ENCODE data around the gene TBC1D8B. TPM values are rescaled to one million over a fixed set of nuclear protein-coding genes. Genes with fewer than 3 reads are reported as not detected.

TBC1D8B gene
- total and polyA plus RNA-seq, 2 experiments from 2014 or later = 9.3 to 12.1 TPM

GRCh38 chrX:106901781-106902219, 99.3 kb downstream of the TBC1D8B start:
- H3K36me3 ChIP-seq (ENCODE audit: low read depth) = no peaks in the 10 kb centered on the region
- WGBS, 2 experiments (ENCODE audit: low coverage in 1 of 2, low lambda C conversion rate in 2 of 2, missing lambda C conversion rate in 2 of 2) = 80 to 90% methylated on average over 1 to 2 of the region's 4 CpGs
- no peak overlapping the region for H3K4me3 ChIP-seq
- no peaks in the 10 kb centered on the region for H3K79me2 ChIP-seq (ENCODE audit: insufficient read depth)
- DNase-seq = no peak
- no peaks in the 10 kb centered on the region for H3K27me3 ChIP-seq (replicated peaks; ENCODE audit: insufficient read depth)
- no peak overlapping the region for H3K9ac ChIP-seq
- H2AFZ ChIP-seq = no peak overlapping the region
- in situ Hi-C loops (cut with MboI) = no loop called here
- 0 out of 2 replicates have a peak, but pooled peaks cover 8% of the 10 kb centered on the region for H3K4me1 ChIP-seq (ENCODE audit: insufficient read depth)
- no peaks in the 10 kb centered on the region for H3K9me2 ChIP-seq (ENCODE audit: insufficient read depth)
- no peaks in the 10 kb centered on the region for H3K9me3 ChIP-seq (ENCODE audit: low read depth)
- H4K20me1 ChIP-seq (ENCODE audit: insufficient read depth) = no peaks in the 10 kb centered on the region
- no peak overlapping the region for H3K27ac ChIP-seq
- H3F3A ChIP-seq (ENCODE audit: insufficient read depth) = no peaks in the 10 kb centered on the region
- TF ChIP-seq EZH2phosphoT487 (IDR thresholded peaks at IDR 0.05; ENCODE audit: insufficient read depth, low read depth) (no peak), EZH2 (IDR thresholded peaks at IDR 0.05; ENCODE audit: insufficient read depth, poor library complexity, severe bottlenecking) (no peak)
- no peak overlapping the region for H3K4me2 ChIP-seq (ENCODE audit: unreplicated experiment)

- Histone ChIP-seq H3K36me3 (ENCODE audit: low read depth) (no peaks in the 10 kb centered on the region), H4K20me1 (ENCODE audit: insufficient read depth) (no peaks in the 10 kb centered on the region), H3K4me3 (no peak overlapping the region), H3K9me2 (ENCODE audit: insufficient read depth) (no peaks in the 10 kb centered on the region), H3K9ac (no peak overlapping the region), H3F3A (ENCODE audit: insufficient read depth) (no peaks in the 10 kb centered on the region), H3K4me1 (ENCODE audit: insufficient read depth) (0 out of 2 replicates have a peak, but pooled peaks cover under 1% of the 10 kb centered on the region), H3K27ac (no peak overlapping the region), H3K27me3 (replicated peaks; ENCODE audit: insufficient read depth) (no peaks in the 10 kb centered on the region), H3K4me2 (ENCODE audit: unreplicated experiment) (no peak overlapping the region), H2AFZ (no peak overlapping the region), H3K79me2 (ENCODE audit: insufficient read depth) (no peaks in the 10 kb centered on the region), H3K9me3 (ENCODE audit: low read depth) (no peaks in the 10 kb centered on the region)
- TF ChIP-seq EZH2 (IDR thresholded peaks at IDR 0.05; ENCODE audit: insufficient read depth, poor library complexity, severe bottlenecking) (no peak), EZH2phosphoT487 (IDR thresholded peaks at IDR 0.05; ENCODE audit: insufficient read depth, low read depth) (no peak)
- WGBS, 2 experiments (ENCODE audit: low coverage in 1 of 2, low lambda C conversion rate in 2 of 2, missing lambda C conversion rate in 2 of 2) = 57 to 67% methylated on average over 2 of the region's 2 CpGs
- DNase-seq = no peak
- in situ Hi-C loops (cut with MboI) = no loop called here
Observed at GRCh38 chrX:106902684-106903083, 100.2 kb downstream of the TBC1D8B start.

DNA sequence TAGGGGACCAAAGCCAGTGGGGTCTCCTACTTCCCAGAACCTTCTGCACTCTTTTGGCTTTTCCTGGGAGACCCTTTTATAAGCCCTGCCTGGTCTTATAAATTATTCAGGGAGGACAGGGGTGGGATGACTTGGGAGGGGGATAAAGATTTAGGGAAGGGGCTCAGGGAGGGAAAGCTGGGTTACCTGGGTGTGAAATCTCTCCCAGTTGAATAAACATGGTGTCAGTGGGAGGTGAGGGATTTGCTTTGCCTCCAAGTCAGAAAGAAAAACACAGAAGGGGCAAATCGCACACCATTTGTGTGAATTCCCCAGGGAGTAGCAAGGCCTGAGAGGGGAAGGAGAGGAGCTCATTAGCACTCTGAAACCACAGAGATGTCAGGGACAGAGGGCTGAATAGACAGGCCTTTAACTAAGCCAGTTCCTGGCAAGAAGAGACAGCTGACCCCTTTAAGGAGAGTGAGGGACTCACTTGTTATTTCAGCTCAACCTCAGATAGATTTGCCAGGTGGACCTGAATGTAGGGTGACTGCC, 100.9 kb downstream of the TBC1D8B start, which contains the start of gene RIPPLY1:
Gene RIPPLY1, minus strand, starts transcription at position 51 of the 534 bp plus-strand sequence. CDS start 54 bp downstream, outside the sequence.
- no peaks in the 10 kb centered on the region for H3K27me3 ChIP-seq (replicated peaks; ENCODE audit: insufficient read depth)
- no peaks in the 10 kb centered on the region for H3K79me2 ChIP-seq (ENCODE audit: insufficient read depth)
- H2AFZ ChIP-seq = no peak within 1 kb of the TSS
- no peak within 1 kb of the TSS for H3K9ac ChIP-seq
- H3K9me3 ChIP-seq (ENCODE audit: low read depth) = no peaks in the 10 kb centered on the region
- H3K4me2 ChIP-seq (ENCODE audit: unreplicated experiment) = no peak within 1 kb of the TSS
- in situ Hi-C loops (cut with MboI) = no loop called here
- no peaks in the 10 kb centered on the region for H4K20me1 ChIP-seq (ENCODE audit: insufficient read depth)
- TF ChIP-seq EZH2phosphoT487 (IDR thresholded peaks at IDR 0.05; ENCODE audit: insufficient read depth, low read depth) (no peak), EZH2 (IDR thresholded peaks at IDR 0.05; ENCODE audit: insufficient read depth, poor library complexity, severe bottlenecking) (no peak)
- WGBS, 2 experiments (ENCODE audit: low coverage in 1 of 2, low lambda C conversion rate in 2 of 2, missing lambda C conversion rate in 2 of 2) = 82 to 100% methylated on average over 1 of the region's 1 CpG
- no peak within 1 kb of the TSS for H3K27ac ChIP-seq
- no peak within 1 kb of the TSS for H3K4me3 ChIP-seq
- no peaks in the 10 kb centered on the region for H3F3A ChIP-seq (ENCODE audit: insufficient read depth)
- H3K36me3 ChIP-seq (ENCODE audit: low read depth) = no peaks in the 10 kb centered on the region
- H3K4me1 ChIP-seq (ENCODE audit: insufficient read depth) = no peaks in the 10 kb centered on the region
- DNase-seq = no peak
- no peaks in the 10 kb centered on the region for H3K9me2 ChIP-seq (ENCODE audit: insufficient read depth)

GRCh38 chrX:106903856-106904528, 101.5 kb downstream of the TBC1D8B start:
- Histone ChIP-seq H3K27ac (no peak overlapping the region), H3K27me3 (replicated peaks; ENCODE audit: insufficient read depth) (no peaks in the 10 kb centered on the region), H3K4me3 (no peak overlapping the region), H3K9ac (no peak overlapping the region), H2AFZ (no peak overlapping the region), H3K9me2 (ENCODE audit: insufficient read depth) (no peaks in the 10 kb centered on the region), H3F3A (ENCODE audit: insufficient read depth) (no peaks in the 10 kb centered on the region), H3K79me2 (ENCODE audit: insufficient read depth) (no peaks in the 10 kb centered on the region), H3K4me1 (ENCODE audit: insufficient read depth) (no peaks in the 10 kb centered on the region), H3K9me3 (ENCODE audit: low read depth) (no peaks in the 10 kb centered on the region), H3K36me3 (ENCODE audit: low read depth) (no peaks in the 10 kb centered on the region), H4K20me1 (ENCODE audit: insufficient read depth) (no peaks in the 10 kb centered on the region), H3K4me2 (ENCODE audit: unreplicated experiment) (no peak overlapping the region)
- no peak for DNase-seq
- no peak for TF ChIP-seq EZH2phosphoT487 (IDR thresholded peaks at IDR 0.05; ENCODE audit: insufficient read depth, low read depth)
- no peak for TF ChIP-seq EZH2 (IDR thresholded peaks at IDR 0.05; ENCODE audit: insufficient read depth, poor library complexity, severe bottlenecking)
- 53 to 76% methylated on average over 3 to 4 of the region's 5 CpGs for WGBS, 2 experiments (ENCODE audit: low coverage in 1 of 2, low lambda C conversion rate in 2 of 2, missing lambda C conversion rate in 2 of 2)
- in situ Hi-C loops (cut with MboI) = no loop called here

All from GM23248 (cell line).